WTC11 (cell line): ENCODE data around the gene RUNX1. TPM values are rescaled to one million over a fixed set of nuclear protein-coding genes. Genes with fewer than 3 reads are reported as not detected.

Source experiments
- ATAC-seq: fragments of 200-7000 bp; cut with Tn5 transposase; 2 replicates; pipeline ENCODE4 v1.10.0; 2021; ENCODE audit warnings: mild to moderate bottlenecking, moderate library complexity
- CTCF ChIA-PET: fragments of 300-600 bp; sonication (Branson Sonifier 250); formaldehyde crosslinking; loops from one replicate; lab custom pipeline; 2021; ENCODE audit warnings: antibody characterized with exemption; lab: Charles Lee
- POLR2A ChIA-PET: fragments of 350-600 bp; sonication (Branson Sonifier 250); formaldehyde crosslinking; loops from one replicate; lab custom pipeline; 2021; ENCODE audit warnings: antibody characterized with exemption; lab: Charles Lee
- DNase-seq: peaks from one replicate; pipeline ENCODE4 v3.0.0; 2021; ENCODE audit warnings: low spot score
- H3K27ac Mint-ChIP-seq: 2 replicates; pipeline ENCODE4 v1.8.0; 2021; ENCODE audit warnings: mixed read lengths
- H3K27me3 Mint-ChIP-seq: 2 replicates; pipeline ENCODE4 v1.8.0; 2021; ENCODE audit warnings: low read depth, mild to moderate bottlenecking, moderate library complexity, mixed read lengths
- H3K36me3 Mint-ChIP-seq: 2 replicates; pipeline ENCODE4 v1.8.0; 2021; ENCODE audit warnings: mixed read lengths
- H3K4me1 Mint-ChIP-seq: 2 replicates; pipeline ENCODE4 v1.8.0; 2022; ENCODE audit warnings: mixed read lengths
- H3K4me3 Mint-ChIP-seq: 2 replicates; pipeline ENCODE4 v1.8.0; 2021; ENCODE audit warnings: mild to moderate bottlenecking, moderate library complexity, mixed read lengths
- H3K9me3 Mint-ChIP-seq: 2 replicates; pipeline ENCODE4 v1.8.0; 2021; ENCODE audit warnings: mixed read lengths
- CTCF ChIP-seq: fragments of 200-600 bp; IDR thresholded peaks from 2 replicates; pipeline ENCODE4 v1.8.0; 2022; ENCODE audit warnings: antibody characterized with exemption
- ELF4 ChIP-seq: sonication (generic); formaldehyde crosslinking; IDR thresholded peaks from 2 replicates; pipeline ENCODE4 v1.8.1; 2022; ENCODE audit warnings: low read depth, mild to moderate bottlenecking, moderate library complexity, missing genetic modification reagents
- FOXJ3 ChIP-seq: sonication (generic); formaldehyde crosslinking; IDR thresholded peaks from 2 replicates; pipeline ENCODE4 v1.9.0; 2021; ENCODE audit warnings: missing genetic modification reagents, mild to moderate bottlenecking, borderline replicate concordance
- FOXP1 ChIP-seq: sonication (generic); formaldehyde crosslinking; IDR thresholded peaks from 2 replicates; pipeline ENCODE4 v1.8.0; 2022; ENCODE audit warnings: missing genetic modification reagents, mild to moderate bottlenecking, moderate library complexity, borderline replicate concordance
- MYBL2 ChIP-seq: sonication (generic); formaldehyde crosslinking; IDR thresholded peaks from 2 replicates; pipeline ENCODE4 v1.8.1; 2023; ENCODE audit warnings: mild to moderate bottlenecking, moderate library complexity, missing genetic modification reagents
- ZNF232 ChIP-seq: sonication (generic); formaldehyde crosslinking; IDR thresholded peaks from 2 replicates; pipeline ENCODE4 v1.8.0; 2022; ENCODE audit warnings: mild to moderate bottlenecking, missing genetic modification reagents
- ZNF425 ChIP-seq: fragments of 250-450 bp; sonication (Bioruptor Pico); conservative IDR thresholded peaks from 2 replicates; pipeline ENCODE4 v1.9.0; 2021; ENCODE audit warnings: mild to moderate bottlenecking
- ZNF532 ChIP-seq: fragments of 250-450 bp; sonication (Bioruptor Pico); IDR thresholded peaks from 2 replicates; pipeline ENCODE4 v1.9.0; 2021; ENCODE audit warnings: mild to moderate bottlenecking, borderline replicate concordance
- total RNA-seq: library from RNA; stranded (reverse); gene quantifications from 3 replicates; pipeline ENCODE4 v1.2.3, GENCODE V29; 2021
- TF ChIP-seq, protein P1 (sequence below): sonication (generic); formaldehyde crosslinking; IDR thresholded peaks from 2 replicates; pipeline ENCODE4 v1.8.1; 2022; ENCODE audit warnings: low read depth, mild to moderate bottlenecking, moderate library complexity, missing genetic modification reagents, borderline replicate concordance
- TF ChIP-seq, protein P2 (sequence below): sonication (generic); formaldehyde crosslinking; IDR thresholded peaks from 2 replicates; pipeline ENCODE4 v1.8.1; 2022; ENCODE audit warnings: low read depth, missing genetic modification reagents, borderline replicate concordance
- TF ChIP-seq, protein P3 (sequence below): sonication (generic); formaldehyde crosslinking; IDR thresholded peaks from 2 replicates; pipeline ENCODE4 v1.8.0; 2023; ENCODE audit warnings: missing genetic modification reagents
- TF ChIP-seq, protein P4 (sequence below): sonication (generic); formaldehyde crosslinking; IDR thresholded peaks from 2 replicates; pipeline ENCODE4 v1.8.1; 2022; ENCODE audit warnings: missing genetic modification reagents, borderline replicate concordance

RUNX1 gene
- total RNA-seq, 1 experiment from 2014 or later = 2.2 TPM

- TF ChIP-seq, protein P1, sequence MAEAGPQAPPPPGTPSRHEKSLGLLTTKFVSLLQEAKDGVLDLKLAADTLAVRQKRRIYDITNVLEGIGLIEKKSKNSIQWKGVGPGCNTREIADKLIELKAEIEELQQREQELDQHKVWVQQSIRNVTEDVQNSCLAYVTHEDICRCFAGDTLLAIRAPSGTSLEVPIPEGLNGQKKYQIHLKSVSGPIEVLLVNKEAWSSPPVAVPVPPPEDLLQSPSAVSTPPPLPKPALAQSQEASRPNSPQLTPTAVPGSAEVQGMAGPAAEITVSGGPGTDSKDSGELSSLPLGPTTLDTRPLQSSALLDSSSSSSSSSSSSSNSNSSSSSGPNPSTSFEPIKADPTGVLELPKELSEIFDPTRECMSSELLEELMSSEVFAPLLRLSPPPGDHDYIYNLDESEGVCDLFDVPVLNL (CRISPR knock-in tag) = no peak
- TF ChIP-seq, protein P2, sequence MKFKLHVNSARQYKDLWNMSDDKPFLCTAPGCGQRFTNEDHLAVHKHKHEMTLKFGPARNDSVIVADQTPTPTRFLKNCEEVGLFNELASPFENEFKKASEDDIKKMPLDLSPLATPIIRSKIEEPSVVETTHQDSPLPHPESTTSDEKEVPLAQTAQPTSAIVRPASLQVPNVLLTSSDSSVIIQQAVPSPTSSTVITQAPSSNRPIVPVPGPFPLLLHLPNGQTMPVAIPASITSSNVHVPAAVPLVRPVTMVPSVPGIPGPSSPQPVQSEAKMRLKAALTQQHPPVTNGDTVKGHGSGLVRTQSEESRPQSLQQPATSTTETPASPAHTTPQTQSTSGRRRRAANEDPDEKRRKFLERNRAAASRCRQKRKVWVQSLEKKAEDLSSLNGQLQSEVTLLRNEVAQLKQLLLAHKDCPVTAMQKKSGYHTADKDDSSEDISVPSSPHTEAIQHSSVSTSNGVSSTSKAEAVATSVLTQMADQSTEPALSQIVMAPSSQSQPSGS (CRISPR knock-in tag) = no peak
- TF ChIP-seq ZNF425 = no peak
- no peak for DNase-seq
- ChIA-PET POLR2A (no interaction called here), CTCF (no interaction called here)
- Mint-ChIP-seq H3K4me3 (no peak overlapping the region), H3K27ac (no peak overlapping the region), H3K27me3 (no peaks in the 10 kb centered on the region), H3K9me3 (peaks cover 32% of the 10 kb centered on the region), H3K36me3 (peaks cover 17% of the 10 kb centered on the region), H3K4me1 (peaks cover 12% of the 10 kb centered on the region)
- no peak for ATAC-seq
These were observed 222.3 kb downstream of the RUNX1 start for GRCh38 chr21:34826836-34827235.

GRCh38 chr21:34825948-34826548 lies 223.1 kb downstream of the RUNX1 start:
- Mint-ChIP-seq H3K4me3 (no peak overlapping the region), H3K27me3 (no peaks in the 10 kb centered on the region), H3K4me1 (peaks cover 12% of the 10 kb centered on the region), H3K9me3 (peaks cover 32% of the 10 kb centered on the region), H3K27ac (no peak overlapping the region), H3K36me3 (peaks cover 17% of the 10 kb centered on the region)
- CTCF ChIA-PET = no interaction called here
- TF ChIP-seq ELF4 (CRISPR knock-in tag) (no peak), FOXJ3 (CRISPR knock-in tag) (no peak), CTCF (no peak), MYBL2 (CRISPR knock-in tag) (no peak), ZNF425 (no peak), ZNF232 (CRISPR knock-in tag) (no peak), FOXP1 (CRISPR knock-in tag) (no peak)
- TF ChIP-seq, protein P3, sequence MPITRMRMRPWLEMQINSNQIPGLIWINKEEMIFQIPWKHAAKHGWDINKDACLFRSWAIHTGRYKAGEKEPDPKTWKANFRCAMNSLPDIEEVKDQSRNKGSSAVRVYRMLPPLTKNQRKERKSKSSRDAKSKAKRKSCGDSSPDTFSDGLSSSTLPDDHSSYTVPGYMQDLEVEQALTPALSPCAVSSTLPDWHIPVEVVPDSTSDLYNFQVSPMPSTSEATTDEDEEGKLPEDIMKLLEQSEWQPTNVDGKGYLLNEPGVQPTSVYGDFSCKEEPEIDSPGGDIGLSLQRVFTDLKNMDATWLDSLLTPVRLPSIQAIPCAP = no peak
- POLR2A ChIA-PET = no interaction called here
- ATAC-seq (no peak), DNase-seq (no peak)

DNA sequence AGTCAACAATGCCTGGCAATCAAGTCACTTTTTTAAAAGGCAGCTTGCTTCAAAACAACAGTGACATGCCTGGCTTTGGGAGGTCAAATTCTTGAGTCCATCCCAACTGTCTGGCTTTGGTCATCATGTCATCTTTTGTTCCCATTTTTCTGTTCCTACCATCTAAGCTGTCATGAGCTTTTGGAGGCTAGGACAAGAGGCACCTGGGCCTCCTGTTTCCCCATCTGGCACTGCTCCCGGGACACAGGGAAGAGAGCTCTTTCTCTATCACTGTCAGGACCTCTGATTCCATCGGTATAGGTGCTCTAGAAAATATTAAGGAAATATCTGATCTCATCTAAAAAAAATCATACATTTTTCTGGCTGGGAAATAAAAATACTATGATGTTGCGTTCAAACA lies 224.0 kb downstream of the RUNX1 start:
- Mint-ChIP-seq H3K9me3 (peaks cover 32% of the 10 kb centered on the region), H3K4me3 (no peak overlapping the region), H3K36me3 (peaks cover 17% of the 10 kb centered on the region), H3K27ac (no peak overlapping the region), H3K27me3 (no peaks in the 10 kb centered on the region), H3K4me1 (peaks cover 12% of the 10 kb centered on the region)
- ChIA-PET CTCF (interaction anchor here (1.7 kb wide), 1 partner anchor 79 kb away, joined by 6 read pairs; no protein-coding TSS in a partner anchor), POLR2A (no interaction called here)
- DNase-seq (no peak), ATAC-seq (no peak)
- TF ChIP-seq ZNF532 (CRISPR knock-in tag) = no peak
- TF ChIP-seq, protein P4, sequence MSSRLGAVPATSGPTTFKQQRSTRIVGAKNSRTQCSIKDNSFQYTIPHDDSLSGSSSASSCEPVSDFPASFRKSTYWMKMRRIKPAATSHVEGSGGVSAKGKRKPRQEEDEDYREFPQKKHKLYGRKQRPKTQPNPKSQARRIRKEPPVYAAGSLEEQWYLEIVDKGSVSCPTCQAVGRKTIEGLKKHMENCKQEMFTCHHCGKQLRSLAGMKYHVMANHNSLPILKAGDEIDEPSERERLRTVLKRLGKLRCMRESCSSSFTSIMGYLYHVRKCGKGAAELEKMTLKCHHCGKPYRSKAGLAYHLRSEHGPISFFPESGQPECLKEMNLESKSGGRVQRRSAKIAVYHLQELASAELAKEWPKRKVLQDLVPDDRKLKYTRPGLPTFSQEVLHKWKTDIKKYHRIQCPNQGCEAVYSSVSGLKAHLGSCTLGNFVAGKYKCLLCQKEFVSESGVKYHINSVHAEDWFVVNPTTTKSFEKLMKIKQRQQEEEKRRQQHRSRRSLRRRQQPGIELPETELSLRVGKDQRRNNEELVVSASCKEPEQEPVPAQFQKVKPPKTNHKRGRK (CRISPR knock-in tag) = no peak
